WTC11 (cell line): Measurements from ENCODE around the gene NPEPL1. TPM values are rescaled to one million over a fixed set of nuclear protein-coding genes. Genes with fewer than 3 reads are reported as not detected.
A peak's percentile ranks its signal among the peaks of the same experiment; 100 is the strongest.

Experiments used
- ATAC-seq: fragments of 200-7000 bp; cut with Tn5 transposase; 2 replicates; pipeline ENCODE4 v1.10.0; 2021; ENCODE audit warnings: mild to moderate bottlenecking, moderate library complexity
- CTCF ChIA-PET: fragments of 300-600 bp; sonication (Branson Sonifier 250); formaldehyde crosslinking; loops from one replicate; lab custom pipeline; 2021; ENCODE audit warnings: antibody characterized with exemption; lab: Charles Lee
- POLR2A ChIA-PET: fragments of 350-600 bp; sonication (Branson Sonifier 250); formaldehyde crosslinking; loops from one replicate; lab custom pipeline; 2021; ENCODE audit warnings: antibody characterized with exemption; lab: Charles Lee
- DNase-seq: peaks from one replicate; pipeline ENCODE4 v3.0.0; 2021; ENCODE audit warnings: low spot score
- H3K27ac Mint-ChIP-seq: 2 replicates; pipeline ENCODE4 v1.8.0; 2021; ENCODE audit warnings: mixed read lengths
- H3K27me3 Mint-ChIP-seq: 2 replicates; pipeline ENCODE4 v1.8.0; 2021; ENCODE audit warnings: low read depth, mild to moderate bottlenecking, moderate library complexity, mixed read lengths
- H3K36me3 Mint-ChIP-seq: 2 replicates; pipeline ENCODE4 v1.8.0; 2021; ENCODE audit warnings: mixed read lengths
- H3K4me1 Mint-ChIP-seq: 2 replicates; pipeline ENCODE4 v1.8.0; 2022; ENCODE audit warnings: mixed read lengths
- H3K4me3 Mint-ChIP-seq: 2 replicates; pipeline ENCODE4 v1.8.0; 2021; ENCODE audit warnings: mild to moderate bottlenecking, moderate library complexity, mixed read lengths
- H3K9me3 Mint-ChIP-seq: 2 replicates; pipeline ENCODE4 v1.8.0; 2021; ENCODE audit warnings: mixed read lengths
- ARID4B ChIP-seq: sonication (generic); formaldehyde crosslinking; IDR thresholded peaks from 2 replicates; pipeline ENCODE4 v1.8.0; 2023; ENCODE audit warnings: missing genetic modification reagents, mild to moderate bottlenecking, borderline replicate concordance
- E2F1 ChIP-seq: sonication (generic); formaldehyde crosslinking; IDR thresholded peaks from 2 replicates; pipeline ENCODE4 v1.8.0; 2022; ENCODE audit warnings: mild to moderate bottlenecking, missing genetic modification reagents
- E2F4 ChIP-seq: sonication (generic); formaldehyde crosslinking; IDR thresholded peaks from 2 replicates; pipeline ENCODE4 v1.8.1; 2022; ENCODE audit warnings: low read depth, mild to moderate bottlenecking, moderate library complexity, missing genetic modification reagents, borderline replicate concordance
- ELF4 ChIP-seq: sonication (generic); formaldehyde crosslinking; IDR thresholded peaks from 2 replicates; pipeline ENCODE4 v1.8.1; 2022; ENCODE audit warnings: low read depth, mild to moderate bottlenecking, moderate library complexity, missing genetic modification reagents
- EMX1 ChIP-seq: fragments of 250-450 bp; sonication (Bioruptor Pico); IDR thresholded peaks from 2 replicates; pipeline ENCODE4 v1.8.0; 2021; ENCODE audit warnings: mild to moderate bottlenecking
- ERG ChIP-seq: fragments of 250-450 bp; sonication (Bioruptor Pico); IDR thresholded peaks from 2 replicates; pipeline ENCODE4 v1.8.0; 2021; ENCODE audit warnings: mild to moderate bottlenecking
- FOXP4 ChIP-seq: sonication (generic); formaldehyde crosslinking; IDR thresholded peaks from 2 replicates; pipeline ENCODE4 v1.8.0; 2022; ENCODE audit warnings: mild to moderate bottlenecking, missing genetic modification reagents
- GABPB1 ChIP-seq: sonication (generic); formaldehyde crosslinking; IDR thresholded peaks from 2 replicates; pipeline ENCODE4 v1.8.1; 2023; ENCODE audit warnings: mild to moderate bottlenecking, missing genetic modification reagents
- GRHL2 ChIP-seq: fragments of 250-450 bp; sonication (Bioruptor Pico); IDR thresholded peaks from 2 replicates; pipeline ENCODE4 v1.8.0; 2022; ENCODE audit warnings: mild to moderate bottlenecking, moderate library complexity; ENCODE audit not compliant: insufficient replicate concordance, severe bottlenecking
- MAX ChIP-seq: sonication (generic); formaldehyde crosslinking; IDR thresholded peaks from 2 replicates; pipeline ENCODE4 v1.8.0; 2022; ENCODE audit warnings: mild to moderate bottlenecking, missing genetic modification reagents
- NFATC4 ChIP-seq: fragments of 250-450 bp; sonication (Bioruptor Pico); IDR thresholded peaks from 2 replicates; pipeline ENCODE4 v1.9.0; 2021; ENCODE audit warnings: mild to moderate bottlenecking
- NFE2L1 ChIP-seq: sonication (generic); formaldehyde crosslinking; IDR thresholded peaks from 2 replicates; pipeline ENCODE4 v1.8.1; 2023; ENCODE audit warnings: missing genetic modification reagents
- NR1H2 ChIP-seq: sonication (generic); formaldehyde crosslinking; IDR thresholded peaks from 2 replicates; pipeline ENCODE4 v1.9.0; 2021; ENCODE audit warnings: mild to moderate bottlenecking, moderate library complexity, missing genetic modification reagents
- RELA ChIP-seq: sonication (generic); formaldehyde crosslinking; IDR thresholded peaks from 2 replicates; pipeline ENCODE4 v1.8.1; 2022; ENCODE audit warnings: missing genetic modification reagents, mild to moderate bottlenecking, borderline replicate concordance
- SMAD3 ChIP-seq: sonication (generic); formaldehyde crosslinking; IDR thresholded peaks from 2 replicates; pipeline ENCODE4 v1.8.0; 2022; ENCODE audit warnings: missing genetic modification reagents, mild to moderate bottlenecking, borderline replicate concordance
- SP1 ChIP-seq: sonication (generic); formaldehyde crosslinking; conservative IDR thresholded peaks from 2 replicates; pipeline ENCODE4 v1.8.1; 2022; ENCODE audit warnings: missing genetic modification reagents
- TEAD4 ChIP-seq: sonication (generic); formaldehyde crosslinking; IDR thresholded peaks from 2 replicates; pipeline ENCODE4 v1.8.0; 2022; ENCODE audit warnings: mild to moderate bottlenecking, missing genetic modification reagents
- USF1 ChIP-seq: sonication (generic); formaldehyde crosslinking; IDR thresholded peaks from 2 replicates; pipeline ENCODE4 v1.8.0; 2022; ENCODE audit warnings: mild to moderate bottlenecking, missing genetic modification reagents
- ZNF138 ChIP-seq: sonication (generic); formaldehyde crosslinking; conservative IDR thresholded peaks from 2 replicates; pipeline ENCODE4 v1.8.1; 2022; ENCODE audit warnings: mild to moderate bottlenecking, moderate library complexity, missing genetic modification reagents
- ZNF396 ChIP-seq: fragments of 250-450 bp; sonication (Bioruptor Pico); IDR thresholded peaks from 2 replicates; pipeline ENCODE4 v1.8.0; 2021; ENCODE audit warnings: mild to moderate bottlenecking, moderate library complexity, borderline replicate concordance
- ZNF416 ChIP-seq: fragments of 250-450 bp; sonication (Bioruptor Pico); IDR thresholded peaks from 2 replicates; pipeline ENCODE4 v1.9.0; 2021; ENCODE audit warnings: mild to moderate bottlenecking, inconsistent platforms
- ZNF423 ChIP-seq: fragments of 250-450 bp; sonication (Bioruptor Pico); IDR thresholded peaks from 2 replicates; pipeline ENCODE4 v2.1.2; 2022; ENCODE audit warnings: mild to moderate bottlenecking, moderate library complexity
- ZSCAN18 ChIP-seq: fragments of 250-450 bp; sonication (Bioruptor Pico); IDR thresholded peaks from 2 replicates; pipeline ENCODE4 v2.1.2; 2022; ENCODE audit warnings: mild to moderate bottlenecking, moderate library complexity
- total RNA-seq: library from RNA; stranded (reverse); gene quantifications from 3 replicates; pipeline ENCODE4 v1.2.3, GENCODE V29; 2021

The NPEPL1 gene
- total RNA-seq, 1 experiment from 2014 or later, result 39.9 TPM

GRCh38 chr20:58669287-58670006, 23.2 kb upstream of the NPEPL1 start:
- H3K36me3 Mint-ChIP-seq, result peaks cover 40% of the 10 kb centered on the region
- peak overlapping the region; percentile 100 for H3K27ac Mint-ChIP-seq
- ChIA-PET CTCF (interaction anchor here (1.2 to 3.2 kb wide), 10 partner anchors 10 to 362 kb away, joined by 3 to 42 read pairs (median 6); partner anchors contain the start of genes ATP5F1E, NPEPL1 and STX16), POLR2A (interaction anchor here (0.6 to 3.2 kb wide), 11 partner anchors 9 to 260 kb away, joined by 3 to 22 read pairs (median 3); partner anchors contain the start of gene STX16)
- DNase-seq (peak; percentile 73), ATAC-seq (peak; percentile 78)
- no peaks in the 10 kb centered on the region for H3K9me3 Mint-ChIP-seq
- peaks cover 81% of the 10 kb centered on the region for H3K4me1 Mint-ChIP-seq
- no peaks in the 10 kb centered on the region for H3K27me3 Mint-ChIP-seq
- H3K4me3 Mint-ChIP-seq, result peak overlapping the region; percentile 49
- TF ChIP-seq SMAD3 (CRISPR knock-in tag), result no peak
- no peak for TF ChIP-seq E2F4
- TF ChIP-seq GABPB1 (CRISPR knock-in tag), result no peak
- no peak for TF ChIP-seq GRHL2 (CRISPR knock-in tag)
- no peak for TF ChIP-seq NFE2L1 (CRISPR knock-in tag)
- peak; percentile 41; the same call in 1 of the 2 replicates for TF ChIP-seq TEAD4 (CRISPR knock-in tag)
- TF ChIP-seq ZSCAN18 (CRISPR knock-in tag), result no peak
- 0 out of 2 replicates have a peak, but pooled peaks have one; percentile 46 for TF ChIP-seq SP1 (CRISPR knock-in tag)
- TF ChIP-seq RELA (CRISPR knock-in tag), result no peak
- TF ChIP-seq USF1, result peak; percentile 46; the same call in 1 of the 2 replicates
- TF ChIP-seq NFATC4 (CRISPR knock-in tag), result 0 out of 2 replicates have a peak, but pooled peaks have one; percentile 27
- peak; percentile 62; the same call in 1 of the 2 replicates for TF ChIP-seq ZNF423 (CRISPR knock-in tag)
- peak; percentile 78 for TF ChIP-seq MAX (CRISPR knock-in tag)
- peak; percentile 61; the same call in 1 of the 2 replicates for TF ChIP-seq FOXP4 (CRISPR knock-in tag)
- TF ChIP-seq NR1H2 (CRISPR knock-in tag), result no peak
- no peak for TF ChIP-seq ERG (CRISPR knock-in tag)
- no peak for TF ChIP-seq ZNF416 (CRISPR knock-in tag)
- TF ChIP-seq ZNF138 (CRISPR knock-in tag), result no peak
- TF ChIP-seq ARID4B (CRISPR knock-in tag), result 0 out of 2 replicates have a peak, but pooled peaks have one; percentile 37
- TF ChIP-seq E2F1, result no peak
- TF ChIP-seq ZNF396, result no peak
- no peak for TF ChIP-seq ELF4 (CRISPR knock-in tag)
- TF ChIP-seq EMX1 (CRISPR knock-in tag), result no peak
